GM21447 (cell line): ENCODE data around the gene THBS3.
"Not testable (repeated sequence)": the region's sequence is repeated elsewhere in the genome, so short reads cannot be mapped to it uniquely, and the experiment has no call there.

Experiments used
- ATAC-seq: cut with Tn5 transposase; IDR thresholded peaks from one replicate; pipeline ENCODE4 v1.9.1; 2021; ENCODE audit not compliant: unreplicated experiment

Gene THBS3

GRCh38 chr1:155160128-155160527 is 47.6 kb downstream of the THBS3 start:
- no peak for ATAC-seq

DNA sequence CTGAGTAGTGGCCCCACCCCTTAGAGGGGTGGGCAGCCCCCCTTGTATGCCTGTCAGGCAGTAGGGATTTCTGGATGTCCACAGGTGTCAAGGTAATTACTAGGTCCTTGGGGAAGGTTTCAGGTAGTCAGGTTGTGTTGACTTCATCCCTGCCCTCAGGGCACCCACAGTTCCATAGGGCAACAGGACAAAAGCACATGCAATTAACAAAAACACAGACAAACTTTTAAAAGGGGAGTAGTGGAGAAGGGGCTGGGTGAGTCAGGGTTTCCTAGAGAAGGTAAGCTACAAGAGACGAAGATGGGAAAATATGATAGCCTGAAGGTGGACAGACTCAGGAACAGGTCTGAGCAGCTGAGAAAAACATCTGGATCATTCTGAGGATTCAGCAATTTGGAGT is 48.7 kb downstream of the THBS3 start:
- ATAC-seq = no peak

GRCh38 chr1:155155996-155156643 is 51.6 kb downstream of the THBS3 start:
- ATAC-seq = not testable (repeated sequence)
